ENCODE results near the gene GSTP1. TPM values are rescaled to one million over a fixed set of nuclear protein-coding genes. Genes with fewer than 3 reads are reported as not detected.
"Not testable (repeated sequence)": the region's sequence is repeated elsewhere in the genome, so short reads cannot be mapped to it uniquely, and the experiment has no call there.

GSTP1 gene
- total and polyA plus RNA-seq, 3 donors from 2014 or later: 117 to 211 (median 201) TPM

GRCh38 chr11:67551127-67551526 is 32.5 kb upstream of the GSTP1 start:
- intact Hi-C loops (cut with DNase I; ENCODE audit: low total_unique reads): no loop called here
- Histone ChIP-seq H3K27me3 (no peaks in the 10 kb centered on the region), H3K27ac (no peak overlapping the region), H3K4me1 (no peaks in the 10 kb centered on the region), H3K4me3 (no peak overlapping the region), H3K9me3 (no peaks in the 10 kb centered on the region), H3K36me3 (ENCODE audit: low read depth, missing control alignments) (no peaks in the 10 kb centered on the region)
- DNase-seq: no peak
- TF ChIP-seq, protein P1, sequence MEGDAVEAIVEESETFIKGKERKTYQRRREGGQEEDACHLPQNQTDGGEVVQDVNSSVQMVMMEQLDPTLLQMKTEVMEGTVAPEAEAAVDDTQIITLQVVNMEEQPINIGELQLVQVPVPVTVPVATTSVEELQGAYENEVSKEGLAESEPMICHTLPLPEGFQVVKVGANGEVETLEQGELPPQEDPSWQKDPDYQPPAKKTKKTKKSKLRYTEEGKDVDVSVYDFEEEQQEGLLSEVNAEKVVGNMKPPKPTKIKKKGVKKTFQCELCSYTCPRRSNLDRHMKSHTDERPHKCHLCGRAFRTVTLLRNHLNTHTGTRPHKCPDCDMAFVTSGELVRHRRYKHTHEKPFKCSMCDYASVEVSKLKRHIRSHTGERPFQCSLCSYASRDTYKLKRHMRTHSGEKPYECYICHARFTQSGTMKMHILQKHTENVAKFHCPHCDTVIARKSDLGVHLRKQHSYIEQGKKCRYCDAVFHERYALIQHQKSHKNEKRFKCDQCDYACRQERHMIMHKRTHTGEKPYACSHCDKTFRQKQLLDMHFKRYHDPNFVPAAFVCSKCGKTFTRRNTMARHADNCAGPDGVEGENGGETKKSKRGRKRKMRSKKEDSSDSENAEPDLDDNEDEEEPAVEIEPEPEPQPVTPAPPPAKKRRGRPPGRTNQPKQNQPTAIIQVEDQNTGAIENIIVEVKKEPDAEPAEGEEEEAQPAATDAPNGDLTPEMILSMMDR (IDR thresholded peaks at IDR 0.05): no peak
- no peak for TF ChIP-seq POLR2A (IDR thresholded peaks at IDR 0.05)

DNA sequence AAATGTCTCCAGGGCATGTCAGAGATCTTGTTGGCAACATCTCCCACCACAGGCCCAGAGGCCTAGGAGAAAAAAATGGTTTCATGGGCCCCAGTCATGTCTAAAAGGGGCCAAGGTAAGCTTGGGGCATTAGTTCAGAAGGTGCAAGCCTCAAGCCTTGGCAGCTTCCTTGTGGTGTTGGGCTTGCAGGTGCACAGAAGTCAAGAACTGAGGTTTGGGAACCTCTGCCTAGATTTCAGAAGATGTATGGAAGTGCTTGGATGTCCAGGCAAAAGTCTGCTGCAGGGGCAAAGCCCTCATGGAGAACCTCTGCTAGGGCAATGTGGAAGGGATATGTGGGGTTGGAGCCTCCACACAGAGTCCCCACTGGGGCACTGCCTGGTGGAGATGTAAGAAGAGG is 31.9 kb upstream of the GSTP1 start:
- H3K27ac ChIP-seq; intact Hi-C loops (cut with DNase I; ENCODE audit: low total_unique reads); H3K36me3 ChIP-seq (ENCODE audit: low read depth, missing control alignments); H3K9me3 ChIP-seq; H3K4me3 ChIP-seq; H3K27me3 ChIP-seq; H3K4me1 ChIP-seq; DNase-seq: not testable (repeated sequence)

DNA sequence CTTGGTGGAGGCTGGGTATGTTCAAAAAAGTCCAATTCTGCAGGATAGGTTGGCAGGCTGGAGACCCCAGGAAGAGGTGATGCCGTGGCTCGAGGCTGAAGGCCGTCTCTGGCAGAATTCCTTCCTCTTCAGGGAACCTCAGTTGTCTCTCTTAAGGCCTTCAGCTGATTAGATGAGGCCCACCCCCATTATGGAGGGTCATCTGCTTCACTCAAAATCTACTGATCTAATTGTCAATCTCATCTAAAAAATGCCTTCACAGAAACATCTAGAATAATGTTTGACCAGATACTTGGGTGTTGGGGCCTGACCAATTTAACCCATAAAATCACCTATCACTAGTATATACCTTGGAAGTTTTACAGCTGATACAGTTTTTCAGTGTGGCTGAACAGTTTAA is 27.4 kb upstream of the GSTP1 start:
- Histone ChIP-seq H3K4me1 (no peaks in the 10 kb centered on the region), H3K27ac (no peak overlapping the region), H3K4me3 (no peak overlapping the region), H3K27me3 (no peaks in the 10 kb centered on the region), H3K9me3 (no peaks in the 10 kb centered on the region), H3K36me3 (ENCODE audit: low read depth, missing control alignments) (no peaks in the 10 kb centered on the region)
- TF ChIP-seq, protein P1 (IDR thresholded peaks at IDR 0.05): no peak
- TF ChIP-seq POLR2A (IDR thresholded peaks at IDR 0.05): no peak
- intact Hi-C loops (cut with DNase I; ENCODE audit: low total_unique reads): no loop called here
- WGBS, 2 donors: 76 to 86% methylated on average over 3 of the region's 3 CpGs
- no peak for DNase-seq

GRCh38 chr11:67558084-67558772 is 25.4 kb upstream of the GSTP1 start:
- intact Hi-C loops (cut with DNase I; ENCODE audit: low total_unique reads): no loop called here
- 34 to 57% methylated on average over 19 of the region's 19 CpGs for WGBS, 2 donors
- TF ChIP-seq POLR2A (IDR thresholded peaks at IDR 0.05): no peak
- TF ChIP-seq, protein P1 (IDR thresholded peaks at IDR 0.05): no peak
- no peaks in the 10 kb centered on the region for H3K9me3 ChIP-seq
- H3K27ac ChIP-seq: no peak overlapping the region
- H3K36me3 ChIP-seq (ENCODE audit: low read depth, missing control alignments): no peaks in the 10 kb centered on the region
- peaks cover 1% of the 10 kb centered on the region for H3K4me1 ChIP-seq
- H3K4me3 ChIP-seq: no peak overlapping the region
- no peak for DNase-seq
- no peaks in the 10 kb centered on the region for H3K27me3 ChIP-seq

DNA sequence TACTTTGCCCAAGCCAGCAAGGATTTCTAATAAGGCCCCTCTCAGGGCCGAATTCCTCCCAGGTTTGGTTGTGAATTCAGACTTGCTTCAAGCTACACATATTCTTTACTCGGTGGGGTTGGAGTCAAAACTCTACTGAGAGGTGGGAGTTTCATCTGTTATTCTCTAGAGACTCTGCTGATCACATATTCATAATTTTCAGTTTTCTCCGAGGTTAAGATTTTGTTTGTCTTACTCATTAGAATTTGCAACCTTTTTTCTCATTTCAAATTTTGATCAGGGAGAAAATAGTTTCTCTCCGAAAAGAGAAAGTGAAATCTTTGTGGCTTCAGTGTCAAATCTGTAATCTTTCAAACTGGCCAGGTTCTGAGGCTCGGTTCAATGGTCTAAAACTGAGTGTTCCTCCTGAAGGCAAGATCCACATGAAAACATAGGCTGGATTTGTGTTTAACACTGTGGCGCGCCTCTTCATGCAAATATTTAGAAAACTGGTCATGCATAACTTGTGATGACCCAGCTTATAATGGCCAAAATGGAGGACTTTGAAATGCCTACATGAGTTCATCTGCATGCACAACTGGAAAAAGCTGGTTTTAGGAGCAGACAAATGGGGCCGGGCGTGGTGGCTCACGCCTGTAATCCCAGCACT is 21.5 kb upstream of the GSTP1 start:
- Histone ChIP-seq H3K27me3 (no peaks in the 10 kb centered on the region), H3K4me1 (peaks cover 4% of the 10 kb centered on the region), H3K9me3 (no peaks in the 10 kb centered on the region), H3K27ac (no peak overlapping the region), H3K36me3 (ENCODE audit: low read depth, missing control alignments) (no peaks in the 10 kb centered on the region), H3K4me3 (no peak overlapping the region)
- intact Hi-C loops (cut with DNase I; ENCODE audit: low total_unique reads): no loop called here
- WGBS, 2 donors: 78 to 82% methylated on average over 10 of the region's 10 CpGs
- no peak for TF ChIP-seq POLR2A (IDR thresholded peaks at IDR 0.05)
- TF ChIP-seq, protein P1 (IDR thresholded peaks at IDR 0.05): no peak
- DNase-seq: no peak

Data from testis (tissue), 3 donors.